GM12891 (cell line): ENCODE results near the gene ZNF708.

Experiments used
- PAX5 ChIP-seq: IDR thresholded peaks from 2 replicates; pipeline ENCODE4 v1.6.1; 2011; ENCODE audit warnings: low read length, moderate library complexity, mild to moderate bottlenecking; ENCODE audit not compliant: insufficient read depth, severe bottlenecking
- POLR2A ChIP-seq: IDR thresholded peaks from 2 replicates; pipeline ENCODE4 v1.6.1; 2011; ENCODE audit warnings: low read depth, low read length, control low read depth
- POLR2AphosphoS5 ChIP-seq: IDR thresholded peaks from 2 replicates; pipeline ENCODE4 v1.6.1; 2011; ENCODE audit warnings: low read depth, low read length, control low read depth
- POU2F2 ChIP-seq: IDR thresholded peaks from 2 replicates; pipeline ENCODE4 v1.6.1; 2011; ENCODE audit warnings: low read depth, mild to moderate bottlenecking, control low read depth, low read length, moderate library complexity
- SPI1 ChIP-seq: IDR thresholded peaks from 2 replicates; pipeline ENCODE4 v1.6.1; 2011; ENCODE audit warnings: low read depth, low read length, control low read depth
- TAF1 ChIP-seq: IDR thresholded peaks from 2 replicates; pipeline ENCODE4 v1.6.1; 2011; ENCODE audit warnings: low read depth, low read length, control low read depth

DNA sequence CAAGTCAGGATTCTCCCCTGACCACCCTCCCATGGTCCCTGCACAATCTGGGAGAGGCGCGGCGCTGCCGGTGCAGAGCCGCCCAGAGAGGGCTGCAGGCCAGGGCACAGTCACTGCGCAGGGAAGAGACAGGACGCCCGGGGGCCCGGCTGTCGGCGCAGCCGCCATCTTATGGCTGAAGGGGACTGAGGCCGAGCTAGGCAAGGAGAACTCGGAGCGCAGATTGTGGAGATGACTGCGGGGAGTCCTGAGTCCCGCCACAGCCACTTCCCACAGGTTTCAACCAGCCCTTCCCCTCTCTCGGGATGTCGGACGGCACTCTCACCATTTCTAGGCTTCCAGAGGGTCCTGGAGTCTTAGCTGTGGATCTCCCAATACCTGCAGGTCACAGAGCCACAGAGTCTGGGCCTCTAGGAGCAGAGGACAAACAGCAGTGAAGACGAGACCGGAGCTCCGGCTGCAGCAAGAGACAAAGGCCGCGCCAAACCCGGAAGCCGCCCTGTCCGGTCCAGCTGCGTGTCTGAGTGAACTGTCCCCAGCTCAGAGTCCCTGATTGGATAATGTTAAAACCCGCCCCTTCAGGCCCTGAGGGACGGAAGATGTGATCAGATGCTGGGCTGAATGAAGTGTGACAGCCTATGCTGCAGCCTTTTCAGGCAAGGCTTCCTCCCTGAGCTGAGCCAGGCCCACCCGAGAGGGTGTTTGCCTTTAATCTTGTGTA, at the start of gene ZNF708:
- TF ChIP-seq POLR2AphosphoS5 (peak; percentile 96), POLR2A (peak; percentile 97), SPI1 (no peak), PAX5 (no peak), POU2F2 (no peak), TAF1 (peak; percentile 95)
